GM19035 (cell line): ENCODE data around the gene GON4L.
"Not testable (repeated sequence)": the region's sequence is repeated elsewhere in the genome, so short reads cannot be mapped to it uniquely, and the experiment has no call there.

Source experiments
- ATAC-seq: cut with Tn5 transposase; IDR thresholded peaks from one replicate; pipeline ENCODE4 v1.9.1; 2021; ENCODE audit not compliant: unreplicated experiment

Gene GON4L

GRCh38 chr1:155759017-155759416 is 98.0 kb downstream of the GON4L start:
- ATAC-seq: not testable (repeated sequence)

DNA sequence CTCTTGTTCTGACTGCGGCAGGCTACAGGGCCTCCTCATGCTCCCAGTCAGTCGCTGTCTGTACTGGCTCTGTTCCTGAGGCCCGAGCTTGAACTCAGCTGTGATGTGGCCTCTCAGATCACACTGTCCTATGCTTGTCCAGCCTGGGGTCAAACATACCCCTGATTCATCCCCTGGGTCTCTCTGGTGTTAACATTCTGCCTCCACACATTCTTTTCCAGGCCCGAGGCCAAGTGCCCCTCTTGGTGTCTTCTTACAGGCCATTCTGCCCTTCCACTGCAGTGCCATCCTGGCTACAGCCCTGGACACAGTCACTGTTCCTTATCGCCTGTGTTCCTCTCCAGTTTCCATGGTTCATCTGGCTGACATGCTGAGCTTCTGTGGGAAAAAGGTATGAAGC is 108.9 kb downstream of the GON4L start:
- ATAC-seq: not testable (repeated sequence)

GRCh38 chr1:155747586-155747985 is 109.4 kb downstream of the GON4L start:
- ATAC-seq: not testable (repeated sequence)

DNA sequence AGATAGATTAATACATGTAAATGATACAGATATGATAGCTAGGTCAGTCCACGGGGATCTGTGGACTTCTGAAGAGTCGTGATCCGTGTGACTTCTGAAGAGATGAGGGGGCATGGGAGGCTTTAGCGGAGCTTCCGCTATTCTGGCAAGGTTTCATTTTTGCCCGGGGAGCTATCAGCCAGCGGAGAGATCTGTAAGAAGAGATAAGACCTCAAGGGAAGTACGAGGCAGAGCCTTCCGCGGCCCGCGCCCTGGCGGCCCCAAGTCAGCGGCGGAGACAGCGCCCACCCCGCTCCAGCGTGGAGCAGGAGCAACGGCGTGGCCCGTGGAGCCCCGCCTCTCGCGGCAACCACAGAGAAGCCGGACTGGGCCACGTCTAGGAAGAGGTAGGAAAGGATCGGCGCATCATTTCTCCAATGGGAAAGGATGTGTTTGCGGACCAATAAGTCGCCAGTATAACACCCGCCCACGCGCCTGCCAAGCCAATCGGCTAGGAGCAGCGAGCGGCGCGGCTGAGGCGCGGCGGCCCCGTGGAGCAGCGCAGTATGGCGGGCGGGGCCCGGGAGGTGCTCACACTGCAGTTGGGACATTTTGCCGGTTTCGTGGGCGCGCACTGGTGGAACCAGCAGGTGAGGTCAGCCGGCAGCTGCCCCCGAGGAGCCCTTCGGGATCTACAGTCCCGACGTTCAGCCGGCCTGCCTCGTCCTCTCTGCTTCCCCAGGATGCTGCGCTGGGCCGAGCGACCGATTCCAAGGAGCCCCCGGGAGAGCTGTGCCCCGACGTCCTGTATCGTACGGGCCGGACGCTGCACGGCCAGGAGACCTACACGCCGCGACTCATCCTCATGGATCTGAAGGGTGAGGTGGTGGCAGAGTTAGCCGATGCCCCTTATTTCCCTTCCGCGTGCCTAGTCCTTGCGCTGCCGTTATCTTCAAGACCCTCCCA is 111.5 kb downstream of the GON4L start:
- peak; percentile 87 for ATAC-seq

DNA sequence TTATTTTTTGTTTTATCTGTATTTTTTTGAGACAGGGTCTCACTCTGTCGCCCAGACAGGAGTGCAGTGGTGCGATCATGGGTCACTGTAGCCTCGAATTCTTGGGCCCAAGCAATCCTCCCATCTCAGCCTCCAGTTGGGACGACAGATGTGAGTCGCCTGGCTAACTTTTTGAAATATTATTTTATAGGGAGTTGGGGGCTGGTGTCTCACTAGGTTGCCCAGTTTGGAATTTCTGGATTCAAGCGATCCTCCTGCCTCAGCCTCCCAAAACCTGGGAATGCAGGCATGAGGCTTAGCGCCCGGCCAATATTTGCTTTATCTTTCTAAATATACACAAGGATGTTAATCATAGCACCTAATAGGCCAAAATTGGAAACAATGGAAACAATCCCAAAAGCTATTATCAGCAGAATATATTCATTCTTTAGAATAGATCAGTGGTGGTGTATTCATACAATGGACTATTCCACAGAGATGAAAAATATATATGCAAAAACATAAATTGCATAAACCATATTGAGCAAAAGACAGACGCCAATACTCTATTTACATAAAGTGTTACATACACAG is 112.2 kb downstream of the GON4L start:
- ATAC-seq: no peak

- ATAC-seq: no peak
Measured at GRCh38 chr1:155741908-155742307, 115.1 kb downstream of the GON4L start.

- no peak for ATAC-seq
Measured at GRCh38 chr1:155740995-155741394, 116.0 kb downstream of the GON4L start.

DNA sequence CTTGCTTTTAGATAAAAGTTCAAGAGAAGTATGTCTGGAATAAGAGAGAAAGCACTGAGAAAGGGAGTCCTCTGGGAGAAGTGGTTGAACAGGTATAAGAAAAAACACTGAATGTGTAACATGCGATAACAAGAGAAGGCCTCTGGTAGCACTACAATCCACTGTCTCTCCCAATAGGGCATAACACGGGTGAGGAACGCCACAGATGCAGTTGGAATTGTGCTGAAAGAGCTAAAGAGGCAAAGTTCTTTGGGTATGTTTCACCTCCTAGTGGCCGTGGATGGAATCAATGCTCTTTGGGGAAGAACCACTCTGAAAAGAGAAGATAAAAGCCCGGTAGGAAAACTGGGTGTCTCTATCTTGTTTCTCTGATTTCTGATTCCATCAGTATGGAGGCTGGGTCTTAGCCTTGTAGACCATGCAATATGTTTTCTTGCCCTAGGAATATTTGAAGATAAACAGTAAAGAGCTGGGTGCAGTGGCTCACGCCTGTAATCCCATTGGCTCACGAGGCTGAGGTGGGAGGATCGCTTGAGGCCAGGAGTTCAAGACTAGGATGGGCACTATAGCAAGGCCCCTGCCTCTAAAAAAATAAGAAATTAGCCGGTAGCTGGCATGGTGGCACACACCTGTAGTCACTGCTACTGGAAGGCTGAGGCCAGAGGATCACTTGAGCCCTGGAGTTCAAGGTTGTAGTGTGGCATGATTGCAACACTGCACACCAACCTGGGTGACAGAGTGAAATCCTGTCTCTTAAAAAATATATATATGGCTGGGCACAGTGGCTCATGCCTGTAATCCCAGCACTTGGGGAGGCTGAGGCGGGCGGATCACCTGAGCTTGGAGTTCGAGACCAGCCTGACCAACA is 127.7 kb downstream of the GON4L start:
- ATAC-seq: no peak

DNA sequence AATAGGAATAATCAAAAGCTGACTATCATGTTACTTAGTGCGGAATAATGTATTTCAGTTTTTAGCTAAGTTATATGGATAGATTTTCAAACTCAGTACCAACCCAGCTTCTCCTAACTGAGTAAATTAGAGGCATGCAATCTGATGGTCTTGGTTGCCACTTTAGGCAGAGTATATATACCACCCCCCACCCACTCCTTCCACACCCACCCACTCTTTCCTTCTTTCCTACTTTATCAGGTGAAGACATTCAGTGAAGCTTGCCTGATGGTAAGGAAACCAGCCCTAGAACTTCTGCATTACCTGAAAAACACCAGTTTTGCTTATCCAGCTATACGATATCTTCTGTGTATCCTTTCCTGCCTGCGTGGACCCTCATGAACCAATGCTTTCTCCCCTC is 131.9 kb downstream of the GON4L start:
- no peak for ATAC-seq

GRCh38 chr1:155719703-155720102 is 137.3 kb downstream of the GON4L start:
- ATAC-seq: no peak

GRCh38 chr1:155718524-155719115 is 138.4 kb downstream of the GON4L start:
- not testable (repeated sequence) for ATAC-seq

DNA sequence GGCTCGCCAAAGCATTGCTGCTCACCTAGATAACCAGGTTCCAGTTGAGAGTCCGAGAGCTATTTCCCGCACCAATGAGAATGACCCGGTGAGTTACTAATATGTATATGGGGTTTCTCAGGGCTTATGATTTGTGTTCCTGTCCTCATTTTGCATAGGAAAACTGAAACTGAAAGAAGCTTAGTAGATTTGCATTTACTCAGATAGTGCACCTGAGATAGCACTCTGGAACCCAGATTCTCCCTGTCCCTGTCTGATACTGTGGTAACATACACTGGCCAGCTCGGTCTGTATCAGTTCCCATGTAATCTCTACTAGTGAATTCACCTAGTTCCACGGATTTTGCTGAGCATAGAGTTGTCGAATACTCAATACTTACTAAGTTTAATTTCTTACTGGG is 140.0 kb downstream of the GON4L start:
- ATAC-seq: no peak

GRCh38 chr1:155715777-155716176 is 141.2 kb downstream of the GON4L start:
- ATAC-seq: no peak

- not testable (repeated sequence) for ATAC-seq
Measured at GRCh38 chr1:155715056-155715455, 142.0 kb downstream of the GON4L start.

GRCh38 chr1:155713075-155713474 is 143.9 kb downstream of the GON4L start:
- no peak for ATAC-seq

- ATAC-seq: not testable (repeated sequence)
Measured at GRCh38 chr1:155712636-155713035, 144.4 kb downstream of the GON4L start.

GRCh38 chr1:155711457-155711856 is 145.6 kb downstream of the GON4L start:
- ATAC-seq: not testable (repeated sequence)

- no peak for ATAC-seq
Measured at GRCh38 chr1:155709391-155709790, 147.6 kb downstream of the GON4L start.

DNA sequence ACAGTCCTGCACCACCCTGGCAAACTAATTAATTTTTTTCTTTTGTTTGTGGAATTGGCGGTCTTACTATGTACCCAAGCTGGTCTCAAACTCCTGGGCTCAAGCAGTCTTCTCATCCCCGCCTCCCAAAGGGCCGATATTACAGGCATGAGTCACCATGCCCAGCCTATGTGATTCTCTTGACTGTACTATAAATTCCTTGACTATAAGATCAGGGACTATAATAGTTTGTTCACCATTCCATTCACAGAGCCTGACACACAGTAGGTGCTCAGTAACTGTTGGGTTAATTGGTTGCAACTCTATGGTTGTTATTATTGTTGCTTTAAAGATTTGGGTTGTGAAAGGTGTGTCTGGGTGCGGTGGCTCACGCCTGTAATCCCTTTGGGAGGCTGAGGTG is 150.9 kb downstream of the GON4L start:
- no peak for ATAC-seq

DNA sequence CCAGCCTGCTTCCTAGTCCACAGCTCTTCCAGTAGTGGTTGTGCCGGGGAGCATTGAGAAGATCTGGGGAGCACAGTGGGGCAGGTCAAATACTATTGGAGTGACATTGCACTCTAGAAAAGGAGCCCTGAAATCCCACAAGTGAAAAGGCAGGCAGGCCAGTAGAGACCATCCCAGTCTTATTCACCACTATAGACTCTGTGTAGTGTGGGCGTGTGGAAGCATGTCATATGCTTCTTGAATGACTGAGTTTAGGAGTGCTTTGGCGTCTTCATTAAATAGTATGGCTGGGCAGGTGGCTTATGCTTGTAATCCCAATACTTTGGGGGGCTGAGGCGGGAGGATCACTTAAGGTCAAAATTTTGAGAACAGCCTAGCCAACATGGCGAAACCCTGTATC is 152.6 kb downstream of the GON4L start:
- ATAC-seq: not testable (repeated sequence)

DNA sequence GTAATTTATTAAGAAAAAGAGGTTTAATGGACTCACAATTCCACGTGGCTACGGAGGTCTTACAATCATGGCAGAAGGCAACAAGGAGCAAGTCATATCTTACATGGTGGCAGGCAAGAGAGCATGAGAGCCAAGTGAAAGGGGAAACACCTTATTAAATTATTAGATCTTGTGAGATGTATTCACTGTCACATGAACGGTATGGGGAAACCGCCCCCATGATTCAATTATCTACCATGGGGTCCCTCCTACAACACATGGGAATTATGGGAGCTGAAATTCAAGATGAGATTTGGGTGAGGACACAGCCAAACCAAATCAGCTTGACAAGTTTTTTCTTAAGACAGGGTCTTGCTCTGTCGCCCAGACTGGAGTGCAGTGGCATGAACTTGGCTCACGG is 153.8 kb downstream of the GON4L start:
- ATAC-seq: no peak
